ENCODE results near the gene SNX9.

SNX9 gene

DNA sequence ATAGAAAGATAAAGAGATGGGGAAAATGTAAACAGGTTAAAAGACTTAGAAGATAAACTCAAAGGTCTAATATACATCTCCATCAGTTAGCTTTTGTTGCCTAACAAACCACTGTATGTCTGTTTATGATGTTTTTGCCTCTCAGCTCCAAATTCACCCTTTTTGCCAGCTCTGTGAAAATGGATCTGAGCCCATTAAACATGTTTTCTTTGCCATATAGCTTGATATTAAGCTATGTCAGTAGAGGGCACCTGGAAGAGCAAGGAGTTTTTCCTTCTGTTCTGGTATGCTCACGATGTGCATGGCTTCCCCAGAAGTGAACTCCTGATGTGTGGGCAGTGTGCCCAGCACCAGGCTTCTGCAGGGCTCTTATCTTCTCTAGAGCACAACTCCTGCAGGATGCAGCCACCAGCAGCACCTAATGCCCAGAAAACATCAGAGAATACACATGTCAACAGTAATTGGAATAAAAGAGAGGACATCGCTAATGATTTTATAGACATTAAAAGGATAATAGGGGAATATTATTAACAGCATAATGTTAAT is 14.6 kb upstream of the SNX9 start:
- no peak overlapping the region for H3K4me2 ChIP-seq (ENCODE audit: low read length)
- TF ChIP-seq, protein P1, sequence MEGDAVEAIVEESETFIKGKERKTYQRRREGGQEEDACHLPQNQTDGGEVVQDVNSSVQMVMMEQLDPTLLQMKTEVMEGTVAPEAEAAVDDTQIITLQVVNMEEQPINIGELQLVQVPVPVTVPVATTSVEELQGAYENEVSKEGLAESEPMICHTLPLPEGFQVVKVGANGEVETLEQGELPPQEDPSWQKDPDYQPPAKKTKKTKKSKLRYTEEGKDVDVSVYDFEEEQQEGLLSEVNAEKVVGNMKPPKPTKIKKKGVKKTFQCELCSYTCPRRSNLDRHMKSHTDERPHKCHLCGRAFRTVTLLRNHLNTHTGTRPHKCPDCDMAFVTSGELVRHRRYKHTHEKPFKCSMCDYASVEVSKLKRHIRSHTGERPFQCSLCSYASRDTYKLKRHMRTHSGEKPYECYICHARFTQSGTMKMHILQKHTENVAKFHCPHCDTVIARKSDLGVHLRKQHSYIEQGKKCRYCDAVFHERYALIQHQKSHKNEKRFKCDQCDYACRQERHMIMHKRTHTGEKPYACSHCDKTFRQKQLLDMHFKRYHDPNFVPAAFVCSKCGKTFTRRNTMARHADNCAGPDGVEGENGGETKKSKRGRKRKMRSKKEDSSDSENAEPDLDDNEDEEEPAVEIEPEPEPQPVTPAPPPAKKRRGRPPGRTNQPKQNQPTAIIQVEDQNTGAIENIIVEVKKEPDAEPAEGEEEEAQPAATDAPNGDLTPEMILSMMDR (IDR thresholded peaks at IDR 0.05): no peak

DNA sequence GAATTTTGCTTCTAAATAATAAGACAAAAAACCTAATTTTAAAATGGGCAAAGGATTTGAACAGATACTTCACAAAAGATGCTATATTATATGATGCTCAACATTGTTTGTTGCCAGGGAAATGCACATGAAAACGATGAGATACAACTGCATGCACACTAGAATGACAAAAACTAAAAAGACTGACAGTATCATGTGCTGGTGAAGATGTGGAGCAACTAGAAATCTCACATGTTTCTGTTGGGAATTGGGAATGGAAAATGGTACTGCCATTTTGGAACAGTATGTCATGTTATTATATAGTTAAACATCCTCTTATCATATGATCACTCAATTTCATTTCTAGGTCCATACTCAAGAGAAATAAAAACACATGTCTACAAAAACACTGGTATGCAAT is 13.4 kb upstream of the SNX9 start:
- Histone ChIP-seq H3K27me3 (ENCODE audit: control insufficient read depth, insufficient read depth, low read length) (no peaks in the 10 kb centered on the region), H3K27ac (no peak overlapping the region), H3K36me3 (ENCODE audit: control insufficient read depth, insufficient read depth, low read length) (no peaks in the 10 kb centered on the region), H2AFZ (no peak overlapping the region), H3K4me3 (ENCODE audit: low read depth, low read length) (no peak overlapping the region), H3K9me3 (ENCODE audit: control insufficient read depth, low read length) (no peaks in the 10 kb centered on the region), H3K4me1 (no peaks in the 10 kb centered on the region), H3K4me2 (ENCODE audit: low read length) (no peak overlapping the region), H3K9ac (no peak overlapping the region), H3K79me2 (no peaks in the 10 kb centered on the region)
- TF ChIP-seq, protein P1 (IDR thresholded peaks at IDR 0.05): no peak

More for the DNA sequence above, 14.6 kb upstream of the SNX9 start:
- Histone ChIP-seq H3K36me3 (ENCODE audit: control insufficient read depth, insufficient read depth, low read length) (no peaks in the 10 kb centered on the region), H3K9ac (no peak overlapping the region), H3K9me3 (ENCODE audit: control insufficient read depth, low read length) (no peaks in the 10 kb centered on the region), H3K27ac (no peak overlapping the region), H3K27me3 (ENCODE audit: control insufficient read depth, insufficient read depth, low read length) (no peaks in the 10 kb centered on the region), H3K4me3 (ENCODE audit: low read depth, low read length) (no peak overlapping the region), H2AFZ (no peak overlapping the region), H3K79me2 (no peaks in the 10 kb centered on the region), H3K4me1 (no peaks in the 10 kb centered on the region)

- Histone ChIP-seq H3K4me1 (no peaks in the 10 kb centered on the region), H3K79me2 (no peaks in the 10 kb centered on the region), H3K9ac (no peak overlapping the region), H3K36me3 (ENCODE audit: control insufficient read depth, insufficient read depth, low read length) (no peaks in the 10 kb centered on the region), H3K4me3 (ENCODE audit: low read depth, low read length) (no peak overlapping the region), H3K4me2 (ENCODE audit: low read length) (no peak overlapping the region), H3K27ac (no peak overlapping the region), H3K9me3 (ENCODE audit: control insufficient read depth, low read length) (no peaks in the 10 kb centered on the region), H2AFZ (no peak overlapping the region), H3K27me3 (ENCODE audit: control insufficient read depth, insufficient read depth, low read length) (no peaks in the 10 kb centered on the region)
- TF ChIP-seq, protein P1 (IDR thresholded peaks at IDR 0.05): no peak
These were observed 11.9 kb upstream of the SNX9 start for GRCh38 chr6:157811137-157811475.

- Histone ChIP-seq H3K9me3 (ENCODE audit: control insufficient read depth, low read length) (no peaks in the 10 kb centered on the region), H3K27me3 (ENCODE audit: control insufficient read depth, insufficient read depth, low read length) (no peaks in the 10 kb centered on the region), H3K36me3 (ENCODE audit: control insufficient read depth, insufficient read depth, low read length) (no peaks in the 10 kb centered on the region), H2AFZ (no peak overlapping the region), H3K4me3 (ENCODE audit: low read depth, low read length) (no peak overlapping the region), H3K27ac (no peak overlapping the region), H3K4me1 (no peaks in the 10 kb centered on the region), H3K79me2 (no peaks in the 10 kb centered on the region), H3K4me2 (ENCODE audit: low read length) (no peak overlapping the region), H3K9ac (no peak overlapping the region)
- TF ChIP-seq, protein P1 (IDR thresholded peaks at IDR 0.05): no peak
These were observed 11.4 kb upstream of the SNX9 start for GRCh38 chr6:157811476-157812173.
